ENCODE results near the gene KLK14.

Gene KLK14

DNA sequence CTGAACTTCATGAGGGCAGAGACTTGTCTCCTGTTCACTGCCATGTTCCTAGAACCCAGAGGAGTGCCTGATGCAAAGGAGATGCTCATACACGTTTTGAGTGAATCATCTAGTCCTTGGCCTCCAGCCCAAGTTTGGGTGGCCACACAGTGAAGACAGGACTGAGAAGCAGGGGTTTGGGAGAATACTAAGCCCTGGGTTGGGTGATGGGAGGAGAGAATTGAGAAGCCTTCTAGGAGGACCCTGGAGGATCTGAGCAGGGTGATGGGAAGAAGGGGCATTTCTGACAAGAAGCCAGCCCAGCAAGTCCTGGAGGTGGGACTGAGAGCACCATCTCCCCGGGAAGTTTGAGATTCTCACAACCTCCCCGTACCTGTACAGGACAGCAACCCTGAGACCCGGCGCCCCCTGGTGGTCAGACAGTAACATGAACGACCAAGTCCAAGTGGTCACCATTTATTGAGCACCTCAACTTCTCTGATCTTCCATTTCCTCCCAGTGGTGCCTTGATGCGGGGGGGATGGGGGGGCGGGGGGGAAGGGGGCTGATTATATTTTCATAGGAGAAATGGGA, 14.6 kb upstream of the KLK14 start:
- peak; percentile 90 for DNase-seq (ENCODE audit: low spot score)
- in situ Hi-C loops (cut with MboI; ENCODE audit: low pct_unique_long_range_greater_than_20kb, low sequenced_read_pairs, unreplicated experiment): no loop called here
- peak; percentile 90 for TF ChIP-seq CTCF (IDR thresholded peaks at IDR 0.05; ENCODE audit: extremely low read depth, insufficient read depth, missing control alignments)

GRCh38 chr19:51096473-51097165, 13.9 kb upstream of the KLK14 start:
- in situ Hi-C loops (cut with MboI; ENCODE audit: low pct_unique_long_range_greater_than_20kb, low sequenced_read_pairs, unreplicated experiment): no loop called here
- DNase-seq (ENCODE audit: low spot score): peak; percentile 29
- TF ChIP-seq CTCF (IDR thresholded peaks at IDR 0.05; ENCODE audit: extremely low read depth, insufficient read depth, missing control alignments): peak; percentile 29

DNA sequence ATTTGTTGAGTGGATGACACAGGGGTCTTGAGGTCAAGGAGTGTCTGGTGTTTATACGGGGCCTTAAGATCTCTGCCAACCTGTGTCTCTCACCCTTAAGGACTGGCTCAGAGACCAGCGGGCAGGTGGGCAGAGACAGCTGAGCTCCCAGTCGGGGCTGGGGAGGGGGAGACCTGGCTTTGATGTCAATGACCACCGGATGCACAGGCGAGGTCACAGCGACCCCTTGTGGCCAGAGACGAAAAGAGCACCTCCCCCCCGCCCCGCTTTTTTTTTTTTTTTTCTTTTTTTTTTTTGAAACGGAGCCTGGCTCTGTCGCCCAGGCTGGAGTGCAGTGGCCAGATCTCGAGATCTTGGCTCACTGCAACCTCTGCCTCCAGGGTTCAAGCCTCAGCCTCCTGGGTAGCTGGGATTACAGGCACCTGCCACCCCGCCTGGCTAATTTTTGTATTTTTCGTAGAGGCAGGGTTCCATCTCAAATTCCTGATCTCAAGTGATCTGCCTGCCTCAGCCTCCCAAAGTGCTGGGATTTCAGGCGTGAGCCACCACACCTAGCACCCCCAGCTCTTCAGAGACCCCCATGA, 12.1 kb upstream of the KLK14 start:
- peak; percentile 67 for TF ChIP-seq CTCF (IDR thresholded peaks at IDR 0.05; ENCODE audit: extremely low read depth, insufficient read depth, missing control alignments)
- peak; percentile 71 for DNase-seq (ENCODE audit: low spot score)
- in situ Hi-C loops (cut with MboI; ENCODE audit: low pct_unique_long_range_greater_than_20kb, low sequenced_read_pairs, unreplicated experiment): no loop called here

- DNase-seq (ENCODE audit: low spot score): peak; percentile 19
- in situ Hi-C loops (cut with MboI; ENCODE audit: low pct_unique_long_range_greater_than_20kb, low sequenced_read_pairs, unreplicated experiment): no loop called here
- no peak for TF ChIP-seq CTCF (IDR thresholded peaks at IDR 0.05; ENCODE audit: extremely low read depth, insufficient read depth, missing control alignments)
Observed at GRCh38 chr19:51093510-51094345, 11.0 kb upstream of the KLK14 start.

DNA sequence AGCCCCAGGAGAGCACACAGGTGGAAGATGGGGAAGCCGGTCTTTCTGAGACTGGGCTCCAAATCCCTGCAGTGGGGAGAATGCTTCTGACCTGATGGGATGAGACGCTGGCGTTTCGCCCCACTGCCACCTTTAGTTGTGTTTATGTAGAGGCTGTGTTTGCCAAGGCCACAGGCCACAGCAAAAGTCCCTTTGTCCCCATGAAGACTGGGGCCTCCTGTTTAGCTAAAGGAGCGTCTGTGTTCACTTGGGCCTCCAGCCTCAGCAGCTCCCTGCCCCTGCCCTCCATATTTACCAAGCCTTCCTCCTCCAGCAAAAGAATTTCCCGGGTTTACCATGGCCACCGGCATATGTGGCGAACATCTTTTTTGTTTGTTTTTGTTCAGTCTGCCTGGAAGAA, 10.4 kb upstream of the KLK14 start:
- in situ Hi-C loops (cut with MboI; ENCODE audit: low pct_unique_long_range_greater_than_20kb, low sequenced_read_pairs, unreplicated experiment): no loop called here
- TF ChIP-seq CTCF (IDR thresholded peaks at IDR 0.05; ENCODE audit: extremely low read depth, insufficient read depth, missing control alignments): no peak
- DNase-seq (ENCODE audit: low spot score): no peak

Data from GM13977 (cell line).